Mucosa of descending colon (tissue), 3 donors: Measurements from ENCODE around the gene PMPCA. TPM values are rescaled to one million over a fixed set of nuclear protein-coding genes. Genes with fewer than 3 reads are reported as not detected.

Source experiments
- ATAC-seq: fragments of 200-7000 bp; cut with Tn5 transposase; one replicate; pipeline ENCODE4 v1.9.1; 2020; ENCODE audit warnings: mild to moderate bottlenecking, moderate library complexity
- DNase-seq, 3 donors: peaks; one replicate each; pipeline ENCODE4 v3.0.0-alpha.2; 2020
- H3K36me3 ChIP-seq: fragments of 200-600 bp; one replicate; pipeline ENCODE4 v1.8.0; 2021; ENCODE audit warnings: low read depth, mild to moderate bottlenecking
- H3K4me1 ChIP-seq: fragments of 200-600 bp; one replicate; pipeline ENCODE4 v1.8.0; 2021; ENCODE audit warnings: low read depth, mild to moderate bottlenecking
- H3K4me3 ChIP-seq: fragments of 200-600 bp; one replicate; pipeline ENCODE4 v1.8.0; 2021; ENCODE audit warnings: mild to moderate bottlenecking
- H3K9me3 ChIP-seq: fragments of 200-600 bp; one replicate; pipeline ENCODE4 v1.8.0; 2021; ENCODE audit warnings: mild to moderate bottlenecking
- intact Hi-C, 2 donors: fragments of 100-400 bp; cut with DNase I in 1 of 2; cut with micrococcal nuclease in 1 of 2; formaldehyde crosslinking; loops; one replicate each; pipeline versions ENCODE4 v1.11.0 to v1.11.1; 2022; cut with DNase I, micrococcal nuclease
- total RNA-seq, 3 donors: library from RNA; stranded (reverse); fragmentation: NEBNext Ultra II Directional in 2 of 3; extraction: Animal tissue kit (Norgen Biotek cat#: 25700) in 2 of 3; gene quantifications; one replicate each; pipeline versions ENCODE4 v1.2.1 to v1.2.4, GENCODE V29; 2021 to 2023
- TF ChIP-seq, protein P1 (sequence below): fragments of 200-600 bp; IDR thresholded peaks from one replicate; pipeline ENCODE4 v1.8.0; 2022; ENCODE audit warnings: antibody characterized with exemption, mild to moderate bottlenecking
- donor health status: DM: no; HTN: no; CAD: no; lungs with moderate emphysema.
- donor health status: DM: no; HTN: no; CAD: no.
- donor health status: DM: no; HTN: yes; CAD: no.

Gene PMPCA
- total RNA-seq, 3 donors from 2014 or later, result 42.1 to 50.7 (median 45.1) TPM

DNA sequence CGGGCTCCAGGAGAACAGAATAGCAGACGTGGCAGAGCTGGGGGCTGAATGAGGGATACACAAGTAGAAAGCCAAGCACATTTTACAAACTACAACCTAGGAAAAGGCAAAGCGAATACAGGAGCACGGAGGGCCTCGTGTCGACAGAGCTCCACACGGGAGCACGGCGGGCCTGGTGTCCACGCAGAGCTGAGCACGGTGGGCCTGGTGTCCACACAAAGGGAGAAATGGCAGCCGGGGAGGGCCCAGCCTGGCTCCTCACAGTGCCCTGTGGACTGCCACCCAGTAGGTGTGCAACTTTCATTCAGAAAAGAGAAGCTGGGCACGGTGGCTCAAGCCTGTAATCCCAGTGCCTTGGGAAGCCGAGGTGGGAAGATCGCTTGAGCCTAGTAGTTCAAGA is 32.6 kb downstream of the PMPCA start:
- Histone ChIP-seq H3K9me3 (no peaks in the 10 kb centered on the region), H3K4me3 (no peak overlapping the region), H3K4me1 (peaks cover 5% of the 10 kb centered on the region), H3K36me3 (peaks cover 6% of the 10 kb centered on the region)
- DNase-seq (no peak), ATAC-seq (no peak)
- TF ChIP-seq, protein P1, sequence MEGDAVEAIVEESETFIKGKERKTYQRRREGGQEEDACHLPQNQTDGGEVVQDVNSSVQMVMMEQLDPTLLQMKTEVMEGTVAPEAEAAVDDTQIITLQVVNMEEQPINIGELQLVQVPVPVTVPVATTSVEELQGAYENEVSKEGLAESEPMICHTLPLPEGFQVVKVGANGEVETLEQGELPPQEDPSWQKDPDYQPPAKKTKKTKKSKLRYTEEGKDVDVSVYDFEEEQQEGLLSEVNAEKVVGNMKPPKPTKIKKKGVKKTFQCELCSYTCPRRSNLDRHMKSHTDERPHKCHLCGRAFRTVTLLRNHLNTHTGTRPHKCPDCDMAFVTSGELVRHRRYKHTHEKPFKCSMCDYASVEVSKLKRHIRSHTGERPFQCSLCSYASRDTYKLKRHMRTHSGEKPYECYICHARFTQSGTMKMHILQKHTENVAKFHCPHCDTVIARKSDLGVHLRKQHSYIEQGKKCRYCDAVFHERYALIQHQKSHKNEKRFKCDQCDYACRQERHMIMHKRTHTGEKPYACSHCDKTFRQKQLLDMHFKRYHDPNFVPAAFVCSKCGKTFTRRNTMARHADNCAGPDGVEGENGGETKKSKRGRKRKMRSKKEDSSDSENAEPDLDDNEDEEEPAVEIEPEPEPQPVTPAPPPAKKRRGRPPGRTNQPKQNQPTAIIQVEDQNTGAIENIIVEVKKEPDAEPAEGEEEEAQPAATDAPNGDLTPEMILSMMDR, result no peak
- intact Hi-C loops, result no loop called here

DNA sequence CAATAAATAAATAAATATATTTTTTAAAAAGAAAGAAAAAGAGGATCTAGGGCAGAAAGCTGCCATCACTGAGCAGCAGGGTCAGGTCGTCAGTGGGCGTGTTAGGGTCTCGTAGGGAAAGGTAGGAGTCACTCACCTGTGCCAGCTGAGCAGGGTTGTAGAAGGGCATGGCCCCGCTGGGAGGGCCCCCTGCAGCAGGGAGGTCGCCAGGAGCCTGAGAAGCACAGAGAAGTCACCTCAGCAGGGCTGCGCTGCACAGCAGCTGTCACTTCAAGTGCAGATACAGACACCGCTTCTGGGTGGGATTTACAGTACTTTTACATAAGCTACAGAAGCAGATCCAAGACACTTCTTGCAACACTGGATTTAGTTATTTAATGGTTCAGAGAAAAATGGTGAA is 33.2 kb downstream of the PMPCA start:
- intact Hi-C loops, result no loop called here
- ATAC-seq (no peak), DNase-seq (no peak)
- no peaks in the 10 kb centered on the region for H3K9me3 ChIP-seq
- peaks cover 2% of the 10 kb centered on the region for H3K4me1 ChIP-seq
- H3K4me3 ChIP-seq, result no peak overlapping the region
- TF ChIP-seq, protein P1, result no peak
- H3K36me3 ChIP-seq, result peaks cover 6% of the 10 kb centered on the region

DNA sequence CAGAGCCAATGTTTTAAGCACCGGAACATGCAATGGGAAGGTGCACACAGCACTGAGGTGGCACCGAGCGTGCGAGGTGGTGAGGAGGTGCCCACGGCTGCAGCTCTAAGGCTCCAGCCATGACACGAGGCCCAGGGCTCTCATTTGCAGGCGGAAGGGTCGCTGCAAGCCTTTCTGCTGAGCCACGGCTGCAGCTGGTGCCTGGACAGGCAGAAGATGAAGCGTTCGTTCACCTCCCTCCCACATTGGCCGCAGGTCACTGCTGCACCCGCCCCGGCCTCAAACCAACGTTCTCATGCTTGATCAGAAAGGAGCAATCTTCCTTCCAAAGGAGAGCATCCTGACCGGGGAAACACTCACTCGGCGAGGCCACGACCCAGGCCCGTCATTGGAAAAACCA is 33.6 kb downstream of the PMPCA start:
- TF ChIP-seq, protein P1, result no peak
- intact Hi-C loops, result no loop called here
- H3K4me1 ChIP-seq, result peaks cover 2% of the 10 kb centered on the region
- H3K4me3 ChIP-seq, result no peak overlapping the region
- ATAC-seq (no peak), DNase-seq (no peak)
- H3K36me3 ChIP-seq, result peaks cover 8% of the 10 kb centered on the region
- H3K9me3 ChIP-seq, result no peaks in the 10 kb centered on the region

DNA sequence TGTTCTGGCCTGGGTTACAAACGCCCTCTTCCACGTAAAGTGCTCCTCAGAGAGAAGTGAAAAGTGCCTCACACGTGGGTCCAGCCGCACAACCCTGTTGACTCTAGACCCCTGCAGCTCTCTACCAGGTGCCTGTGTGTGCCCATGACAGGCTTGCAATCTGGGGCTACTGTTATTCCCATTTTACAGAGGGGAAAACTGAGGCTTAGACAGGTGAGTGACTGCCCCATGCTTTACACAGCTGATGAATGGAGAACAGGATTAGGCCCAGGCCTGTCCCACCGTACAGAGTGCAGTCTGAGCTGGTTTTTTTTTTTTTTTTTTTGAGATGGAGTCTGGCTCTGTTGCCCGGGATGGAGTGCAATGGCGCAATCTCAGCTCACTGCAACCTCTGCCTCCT is 35.3 kb downstream of the PMPCA start:
- Histone ChIP-seq H3K4me1 (no peaks in the 10 kb centered on the region), H3K4me3 (no peak overlapping the region), H3K9me3 (no peaks in the 10 kb centered on the region), H3K36me3 (peaks cover 8% of the 10 kb centered on the region)
- intact Hi-C loops, result no loop called here
- DNase-seq (no peak), ATAC-seq (no peak)
- TF ChIP-seq, protein P1, result no peak

DNA sequence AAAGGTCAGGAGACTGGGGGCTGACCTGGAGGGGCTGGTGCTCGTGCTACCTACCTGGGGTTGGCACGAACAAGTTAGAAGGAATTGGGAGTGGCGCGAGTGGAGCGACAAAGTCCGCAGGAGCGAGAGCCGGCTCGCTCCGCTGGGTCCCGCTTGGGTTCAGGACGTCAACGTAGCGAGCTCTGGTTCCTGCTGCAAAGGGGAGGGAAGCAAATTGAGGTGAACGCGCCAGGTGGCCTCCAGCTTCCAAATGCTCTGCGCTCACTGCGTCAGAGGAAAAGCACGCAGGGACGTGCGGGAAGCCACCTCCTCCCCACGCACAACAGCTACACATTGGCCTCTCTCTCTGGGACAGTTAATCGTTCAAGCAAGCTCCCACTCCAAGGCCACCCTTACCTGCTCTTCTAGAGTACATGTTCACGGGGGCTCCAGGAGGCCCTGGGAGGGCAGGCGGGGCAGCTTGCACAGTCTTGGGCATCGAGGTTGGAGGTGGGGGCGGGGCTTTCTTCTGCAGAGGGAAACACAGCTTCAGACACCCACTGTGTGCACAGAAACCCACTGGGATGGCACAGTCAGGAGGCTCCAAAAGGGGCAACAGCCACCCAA is 36.8 kb downstream of the PMPCA start:
- DNase-seq (no peak), ATAC-seq (no peak)
- Histone ChIP-seq H3K4me1 (no peaks in the 10 kb centered on the region), H3K9me3 (no peaks in the 10 kb centered on the region), H3K4me3 (no peak overlapping the region), H3K36me3 (peaks cover 8% of the 10 kb centered on the region)
- TF ChIP-seq, protein P1, result no peak
- intact Hi-C loops, result no loop called here

DNA sequence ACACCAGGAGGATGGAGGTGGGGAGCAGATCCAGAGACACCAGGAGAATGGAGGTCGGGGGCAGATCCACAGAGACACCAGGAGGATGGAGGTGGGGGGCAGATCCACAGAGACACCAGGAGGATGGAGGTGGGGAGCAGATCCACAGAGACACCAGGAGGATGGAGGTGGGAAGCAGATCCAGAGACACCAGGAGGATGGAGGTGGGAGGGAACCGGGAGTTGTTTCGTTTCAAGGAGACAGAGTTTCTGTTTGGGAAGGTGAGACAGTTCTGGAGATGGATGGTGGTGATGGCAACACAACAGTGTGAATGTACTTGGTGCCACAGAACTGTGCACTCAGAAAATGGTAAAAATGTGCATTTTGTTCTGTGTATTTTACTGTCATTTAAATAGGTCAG is 38.2 kb downstream of the PMPCA start:
- Histone ChIP-seq H3K4me3 (no peak overlapping the region), H3K36me3 (peaks cover 8% of the 10 kb centered on the region), H3K4me1 (no peaks in the 10 kb centered on the region), H3K9me3 (no peaks in the 10 kb centered on the region)
- intact Hi-C loops, result no loop called here
- no peak for DNase-seq
- TF ChIP-seq, protein P1, result no peak
- no peak for ATAC-seq
